Common myeloid progenitor, CD34-positive (primary cell): Measurements from ENCODE around the gene YY1.
A peak's percentile ranks its signal among the peaks of the same experiment; 100 is the strongest.

Experiments
- CTCF ChIA-PET: fragments of 350-600 bp; sonication (Branson Sonifier 250); formaldehyde crosslinking; loops from one replicate; lab custom pipeline; 2021; ENCODE audit warnings: antibody characterized with exemption; lab: Charles Lee
- POLR2A ChIA-PET: fragments of 350-600 bp; sonication (Branson Sonifier 250); formaldehyde crosslinking; loops from one replicate; lab custom pipeline; 2021; ENCODE audit warnings: antibody characterized with exemption; lab: Charles Lee
- DNase-seq, 3 donors: peaks; one replicate each; pipeline versions ENCODE4 v3.0.0 to v3.0.0-alpha.2; 2013
- H3K27ac ChIP-seq, 2 experiments: 1 replicate in 1 of 2; 2 replicates in 1 of 2; pipeline ENCODE4 v1.7.0; 2013; ENCODE audit warnings: inconsistent platforms in 2 of 2, low read length in 2 of 2, mild to moderate bottlenecking in 2 of 2, low read depth in 1 of 2, moderate library complexity in 1 of 2; ENCODE audit not compliant: severe bottlenecking in 2 of 2, insufficient read depth in 1 of 2, poor library complexity in 1 of 2
- H3K27me3 ChIP-seq, 5 experiments: replicated peaks in 2 of 5; 1 replicate in 3 of 5; 2 replicates in 2 of 5; pipeline versions ENCODE4 v1.6.1 to v1.7.0; 2013; ENCODE audit warnings: low read length in 4 of 5, mild to moderate bottlenecking in 2 of 5, moderate library complexity in 2 of 5, inconsistent platforms in 1 of 5; ENCODE audit not compliant: insufficient read depth in 5 of 5, control insufficient read depth in 4 of 5
- H3K36me3 ChIP-seq, 4 experiments: 1 replicate in 2 of 4; 2 replicates in 2 of 4; pipeline versions ENCODE4 v1.6.1 to v1.7.0; 2013; ENCODE audit warnings: low read length in 3 of 4, control low read depth in 1 of 4, mild to moderate bottlenecking in 1 of 4; ENCODE audit not compliant: control insufficient read depth in 4 of 4, insufficient read depth in 4 of 4
- H3K4me1 ChIP-seq, 4 experiments: 1 replicate in 3 of 4; 2 replicates in 1 of 4; pipeline versions ENCODE4 v1.6.1 to v1.7.1; 2013; ENCODE audit warnings: low read length in 3 of 4, mild to moderate bottlenecking in 3 of 4, control low read depth in 1 of 4, inconsistent platforms in 1 of 4, moderate library complexity in 1 of 4; ENCODE audit not compliant: control insufficient read depth in 4 of 4, insufficient read depth in 4 of 4; ENCODE audit errors: control extremely low read depth in 1 of 4
- H3K4me3 ChIP-seq, 7 experiments: 1 replicate in 4 of 7; 2 replicates in 3 of 7; pipeline versions ENCODE4 v1.5.1 to v1.7.0; 2013; ENCODE audit warnings: mild to moderate bottlenecking in 7 of 7, low read length in 6 of 7, moderate library complexity in 6 of 7, inconsistent platforms in 2 of 7, low read depth in 2 of 7, control low read depth in 1 of 7; ENCODE audit not compliant: insufficient read depth in 4 of 7, control insufficient read depth in 1 of 7; ENCODE audit errors: extremely low read depth in 1 of 7
- H3K9me3 ChIP-seq, 5 experiments: 1 replicate in 4 of 5; 2 replicates in 1 of 5; pipeline versions ENCODE4 v1.6.1 to v1.7.1; 2013; ENCODE audit warnings: low read length in 4 of 5, mild to moderate bottlenecking in 2 of 5, inconsistent platforms in 1 of 5, low read depth in 1 of 5, moderate library complexity in 1 of 5; ENCODE audit not compliant: control insufficient read depth in 4 of 5, insufficient read depth in 2 of 5; ENCODE audit errors: control extremely low read depth in 1 of 5
- WGBS: methylation state at CpG from one replicate; pipeline ENCODE4 v1.1.5; 2013; ENCODE audit not compliant: insufficient coverage; 5-methylcytosine and 5-hydroxymethylcytosine counted together

YY1 gene

DNA sequence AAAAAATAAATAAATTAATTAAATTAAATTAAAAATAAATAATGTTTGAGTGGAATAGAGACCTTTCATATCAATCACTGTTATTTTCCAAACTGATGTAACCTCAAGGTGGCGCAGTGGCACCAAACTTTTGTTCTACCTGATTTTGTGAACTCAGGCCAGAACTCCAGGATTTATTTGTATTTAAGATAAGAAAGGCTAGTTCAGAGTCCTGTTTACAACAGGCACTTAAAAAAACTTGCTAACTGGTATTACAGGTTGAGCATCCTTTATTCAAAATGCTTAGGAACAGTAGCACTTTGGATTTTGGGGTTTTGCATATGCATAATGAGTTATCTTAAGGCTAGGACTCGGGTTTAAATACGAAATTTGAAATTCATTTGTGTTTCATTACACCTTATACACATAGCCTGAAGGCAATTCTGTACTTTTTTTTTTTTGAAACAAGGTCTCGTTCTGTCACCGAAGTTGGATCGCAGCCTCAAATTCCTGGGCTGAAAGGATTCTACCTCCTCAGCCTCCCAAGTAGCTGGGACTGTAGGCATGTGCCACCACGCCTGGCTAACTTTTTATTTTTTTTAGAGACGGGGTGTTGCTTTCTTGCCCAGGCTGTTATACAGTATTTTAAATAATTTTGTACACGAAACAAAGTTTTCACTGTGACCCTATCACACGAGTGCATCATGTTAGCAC, 32.4 kb downstream of the YY1 start:
- 91% methylated on average over 5 of the region's 10 CpGs for WGBS
- POLR2A ChIA-PET = no interaction called here
- CTCF ChIA-PET = interaction anchor here (1.1 to 3.0 kb wide), 5 partner anchors 12 to 32 kb away, joined by 3 to 13 read pairs (median 6); no protein-coding TSS in a partner anchor
- Histone ChIP-seq H3K4me3 (no peak overlapping the region), H3K36me3 (peaks cover 7 to 36% (median 17%) of the 10 kb centered on the region in 4 experiments), H3K27ac (no peak overlapping the region), H3K9me3 (no peaks in the 10 kb centered on the region), H3K27me3 (no peaks in the 10 kb centered on the region), H3K4me1 (peaks cover 2 to 13% (median 9%) of the 10 kb centered on the region in 4 experiments)
- DNase-seq = peak; percentile 37 to 58 (median 48)

DNA sequence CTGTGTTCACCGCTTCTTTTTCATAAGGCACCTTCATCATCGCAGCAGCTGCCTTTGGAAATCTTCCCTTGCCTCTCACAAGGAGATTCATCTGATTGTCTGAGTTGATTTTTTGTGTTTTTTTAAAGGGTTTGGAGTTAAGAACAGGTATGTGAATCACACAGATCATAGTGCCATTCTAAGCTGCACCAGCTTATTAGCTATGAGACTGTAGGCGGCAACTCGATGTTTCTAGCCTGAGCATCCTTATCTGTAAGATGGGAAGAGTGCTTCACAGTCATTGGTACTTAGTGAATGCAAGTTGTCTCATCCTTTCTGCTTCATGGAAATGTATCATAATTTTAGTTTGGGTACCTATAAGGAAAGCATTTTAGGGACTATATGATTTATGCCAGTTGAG, 35.3 kb downstream of the YY1 start:
- no peak overlapping the region for H3K4me3 ChIP-seq
- peak overlapping the region in 1 of 2 experiments; percentile 46 for H3K27ac ChIP-seq
- no peak for DNase-seq
- no peaks in the 10 kb centered on the region for H3K27me3 ChIP-seq
- no peaks in the 10 kb centered on the region for H3K9me3 ChIP-seq
- peaks cover 11 to 25% (median 13%) of the 10 kb centered on the region in 4 experiments for H3K36me3 ChIP-seq
- H3K4me1 ChIP-seq = peaks cover 6 to 24% (median 21%) of the 10 kb centered on the region in 4 experiments
- WGBS = 96% methylated on average over 3 of the region's 4 CpGs
- POLR2A ChIA-PET = no interaction called here
- CTCF ChIA-PET = interaction anchor here (1.2 to 2.2 kb wide), 6 partner anchors 10 to 103 kb away, joined by 3 to 8 read pairs (median 4); no protein-coding TSS in a partner anchor

DNA sequence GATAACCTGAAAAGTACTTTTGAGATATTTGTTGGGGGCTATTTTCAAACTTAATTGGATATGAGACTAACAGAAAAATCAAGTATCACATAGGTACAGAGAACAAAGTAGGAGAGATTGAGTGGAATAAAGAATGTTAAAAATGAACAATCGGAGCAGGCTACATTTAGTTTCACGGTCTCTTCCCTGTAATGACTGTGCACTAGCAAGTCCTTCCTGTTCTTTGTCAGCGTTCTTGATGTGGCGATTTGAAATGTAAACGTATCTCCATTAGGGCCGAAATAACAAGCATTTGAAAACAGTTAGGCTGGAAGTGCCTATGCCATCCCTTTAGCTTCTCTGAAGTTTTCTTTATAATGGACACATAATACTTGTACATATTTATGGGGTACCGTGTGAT, 36.3 kb downstream of the YY1 start:
- 7% methylated on average over 4 of the region's 7 CpGs for WGBS
- DNase-seq = peak; percentile 25 to 55 (median 40)
- Histone ChIP-seq H3K4me1 (peaks cover 7 to 30% (median 25%) of the 10 kb centered on the region in 4 experiments), H3K27me3 (no peaks in the 10 kb centered on the region), H3K4me3 (peak overlapping the region in 2 of 7 experiments; percentile 19 to 39), H3K36me3 (peaks cover 8 to 29% (median 16%) of the 10 kb centered on the region in 4 experiments), H3K27ac (peak overlapping the region; percentile 35 to 67), H3K9me3 (no peaks in the 10 kb centered on the region)
- ChIA-PET POLR2A (interaction anchor here (1.2 to 1.6 kb wide), 2 partner anchors 10 to 38 kb away, joined by 3 to 4 read pairs; no protein-coding TSS in a partner anchor), CTCF (interaction anchor here (1.2 kb wide), 1 partner anchor 102 kb away, joined by 4 read pairs; no protein-coding TSS in a partner anchor)

DNA sequence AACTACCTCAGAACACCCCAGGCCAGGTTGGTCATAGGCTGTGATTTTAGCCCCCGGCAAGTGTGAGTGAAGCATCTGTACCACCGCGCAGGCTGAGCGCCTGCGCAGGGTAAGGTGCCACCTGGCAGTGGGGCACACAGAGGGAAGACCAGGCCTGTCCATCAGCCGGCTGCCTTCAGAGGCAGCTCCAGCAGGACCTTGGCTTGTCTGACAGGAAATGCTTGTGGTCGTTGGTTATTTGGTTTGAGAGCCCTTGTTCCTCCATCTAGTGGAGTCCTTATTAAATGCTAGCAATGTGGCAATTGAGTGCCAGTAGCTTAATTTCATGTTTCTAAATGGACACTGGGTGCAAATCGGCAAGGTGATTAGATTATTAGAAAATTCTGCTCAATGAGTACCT, 39.8 kb downstream of the YY1 start:
- Histone ChIP-seq H3K4me3 (no peak overlapping the region), H3K27me3 (no peaks in the 10 kb centered on the region), H3K4me1 (peaks cover 7 to 30% (median 25%) of the 10 kb centered on the region in 4 experiments), H3K27ac (no peak overlapping the region), H3K9me3 (no peaks in the 10 kb centered on the region), H3K36me3 (peaks cover 8 to 54% (median 25%) of the 10 kb centered on the region in 4 experiments)
- WGBS = 13% methylated on average over 7 of the region's 8 CpGs
- CTCF ChIA-PET = interaction anchor here (0.6 to 2.1 kb wide), 15 partner anchors 9 to 220 kb away, joined by 3 to 9 read pairs (median 4); no protein-coding TSS in a partner anchor
- POLR2A ChIA-PET = no interaction called here
- DNase-seq = peak; percentile 45 to 87 (median 81)

- WGBS = 83% methylated on average over 2 of the region's 2 CpGs
- ChIA-PET POLR2A (no interaction called here), CTCF (interaction anchor here (0.7 to 2.1 kb wide), 12 partner anchors 9 to 200 kb away, joined by 3 to 9 read pairs (median 4); no protein-coding TSS in a partner anchor)
- Histone ChIP-seq H3K36me3 (peaks cover 8 to 52% (median 24%) of the 10 kb centered on the region in 4 experiments), H3K4me3 (no peak overlapping the region), H3K27ac (no peak overlapping the region), H3K9me3 (no peaks in the 10 kb centered on the region), H3K27me3 (no peaks in the 10 kb centered on the region), H3K4me1 (peaks cover 7 to 30% (median 25%) of the 10 kb centered on the region in 4 experiments)
- no peak for DNase-seq
Measured at GRCh38 chr14:100279133-100279532, 40.2 kb downstream of the YY1 start.

DNA sequence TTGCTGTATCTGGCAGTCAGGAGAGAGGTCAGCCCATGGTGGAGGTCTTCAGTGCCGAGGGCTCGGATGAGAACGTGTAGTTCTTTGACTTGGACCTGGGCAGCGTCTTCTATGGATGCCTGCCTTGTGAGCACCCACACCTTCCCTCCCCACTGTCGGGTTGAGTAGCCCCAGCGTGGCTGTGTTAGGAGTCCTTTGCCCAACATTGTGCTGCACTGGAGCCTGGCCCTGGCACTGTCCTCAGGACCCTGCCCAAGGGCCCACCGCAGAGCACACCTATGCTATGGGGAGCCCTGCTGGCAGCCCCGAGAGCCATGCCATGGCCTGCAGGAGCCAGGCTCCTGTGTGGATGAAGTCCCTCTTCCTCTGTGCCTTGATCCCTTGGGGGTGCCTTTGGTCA, 40.6 kb downstream of the YY1 start:
- Histone ChIP-seq H3K27ac (no peak overlapping the region), H3K27me3 (no peaks in the 10 kb centered on the region), H3K4me3 (no peak overlapping the region), H3K4me1 (peaks cover 7 to 33% (median 26%) of the 10 kb centered on the region in 4 experiments), H3K9me3 (no peaks in the 10 kb centered on the region), H3K36me3 (peaks cover 8 to 52% (median 24%) of the 10 kb centered on the region in 4 experiments)
- ChIA-PET CTCF (interaction anchor here (0.9 to 1.9 kb wide), 4 partner anchors 8 to 45 kb away, joined by 3 to 7 read pairs (median 4); no protein-coding TSS in a partner anchor), POLR2A (no interaction called here)
- no peak for DNase-seq
- WGBS = 93% methylated on average over 8 of the region's 8 CpGs
